ENCODE results near the gene ANO1.

GRCh38 chr11:70204466-70204799, 126.3 kb downstream of the ANO1 start:
- TF ChIP-seq POLR2AphosphoS5 (IDR thresholded peaks at IDR 0.05) = no peak
- TF ChIP-seq, protein P1, sequence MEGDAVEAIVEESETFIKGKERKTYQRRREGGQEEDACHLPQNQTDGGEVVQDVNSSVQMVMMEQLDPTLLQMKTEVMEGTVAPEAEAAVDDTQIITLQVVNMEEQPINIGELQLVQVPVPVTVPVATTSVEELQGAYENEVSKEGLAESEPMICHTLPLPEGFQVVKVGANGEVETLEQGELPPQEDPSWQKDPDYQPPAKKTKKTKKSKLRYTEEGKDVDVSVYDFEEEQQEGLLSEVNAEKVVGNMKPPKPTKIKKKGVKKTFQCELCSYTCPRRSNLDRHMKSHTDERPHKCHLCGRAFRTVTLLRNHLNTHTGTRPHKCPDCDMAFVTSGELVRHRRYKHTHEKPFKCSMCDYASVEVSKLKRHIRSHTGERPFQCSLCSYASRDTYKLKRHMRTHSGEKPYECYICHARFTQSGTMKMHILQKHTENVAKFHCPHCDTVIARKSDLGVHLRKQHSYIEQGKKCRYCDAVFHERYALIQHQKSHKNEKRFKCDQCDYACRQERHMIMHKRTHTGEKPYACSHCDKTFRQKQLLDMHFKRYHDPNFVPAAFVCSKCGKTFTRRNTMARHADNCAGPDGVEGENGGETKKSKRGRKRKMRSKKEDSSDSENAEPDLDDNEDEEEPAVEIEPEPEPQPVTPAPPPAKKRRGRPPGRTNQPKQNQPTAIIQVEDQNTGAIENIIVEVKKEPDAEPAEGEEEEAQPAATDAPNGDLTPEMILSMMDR (IDR thresholded peaks at IDR 0.05) = no peak
- no peak for TF ChIP-seq EP300 (IDR thresholded peaks at IDR 0.05)

All from esophagus muscularis mucosa (tissue), 4 donors.